ENCODE data around the gene TSN. TPM values are rescaled to one million over a fixed set of nuclear protein-coding genes. Genes with fewer than 3 reads are reported as not detected.

The TSN gene
- total RNA-seq, 1 experiment from 2014 or later, result 58.5 TPM

- DNase-seq (ENCODE audit: low spot score), result no peak
Measured at GRCh38 chr2:121746071-121746578, 9.3 kb upstream of the TSN start.

GRCh38 chr2:121748202-121748601 is 7.2 kb upstream of the TSN start:
- DNase-seq (ENCODE audit: low spot score), result peak; percentile 42

DNA sequence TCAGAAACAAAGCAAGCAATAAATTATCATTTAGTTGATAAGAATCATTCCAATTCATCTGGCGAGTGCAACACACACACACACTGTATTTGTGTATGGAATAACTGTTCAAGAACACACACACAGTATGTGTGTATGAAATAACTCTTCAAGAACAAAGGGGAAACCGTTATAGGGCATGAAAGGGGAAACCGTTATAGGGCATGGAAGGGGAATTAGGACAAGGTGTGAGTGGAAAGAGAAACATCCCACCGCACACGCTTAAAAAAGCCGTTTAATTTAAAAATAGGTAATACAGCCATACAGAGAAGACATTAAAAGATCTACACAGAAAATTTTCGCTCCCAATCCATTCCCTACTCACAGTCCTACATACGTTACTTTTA is 607 bp upstream of the TSN start:
- DNase-seq (ENCODE audit: low spot score), result no peak

DNA sequence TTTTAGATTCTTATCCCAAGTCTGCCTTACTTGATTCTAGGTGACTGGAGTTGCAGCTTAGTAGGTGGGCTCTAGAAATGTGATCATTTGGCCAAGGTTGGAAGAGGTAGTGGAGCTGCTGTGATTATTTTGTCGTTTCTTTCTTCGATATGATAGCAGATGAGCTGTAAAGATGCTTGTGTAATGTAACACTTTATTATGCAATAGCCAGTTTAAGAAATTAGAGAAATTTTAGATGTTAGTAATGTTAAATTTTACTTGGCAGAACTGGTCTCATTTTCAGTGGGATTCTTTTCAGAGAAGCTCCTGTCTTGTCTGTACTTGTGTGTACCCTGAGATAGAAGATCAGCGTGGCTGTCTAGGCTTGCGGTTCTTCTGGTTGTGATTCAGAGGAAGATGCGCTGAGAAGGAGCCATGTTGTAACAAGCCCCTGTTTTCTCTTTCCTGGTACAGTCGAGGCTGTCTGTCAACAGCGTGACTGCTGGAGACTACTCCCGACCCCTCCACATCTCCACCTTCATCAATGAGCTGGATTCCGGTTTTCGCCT is 9.3 kb downstream of the TSN start:
- no peak for DNase-seq (ENCODE audit: low spot score)

- DNase-seq (ENCODE audit: low spot score), result no peak
Measured at GRCh38 chr2:121766624-121767023, 11.2 kb downstream of the TSN start.

DNA sequence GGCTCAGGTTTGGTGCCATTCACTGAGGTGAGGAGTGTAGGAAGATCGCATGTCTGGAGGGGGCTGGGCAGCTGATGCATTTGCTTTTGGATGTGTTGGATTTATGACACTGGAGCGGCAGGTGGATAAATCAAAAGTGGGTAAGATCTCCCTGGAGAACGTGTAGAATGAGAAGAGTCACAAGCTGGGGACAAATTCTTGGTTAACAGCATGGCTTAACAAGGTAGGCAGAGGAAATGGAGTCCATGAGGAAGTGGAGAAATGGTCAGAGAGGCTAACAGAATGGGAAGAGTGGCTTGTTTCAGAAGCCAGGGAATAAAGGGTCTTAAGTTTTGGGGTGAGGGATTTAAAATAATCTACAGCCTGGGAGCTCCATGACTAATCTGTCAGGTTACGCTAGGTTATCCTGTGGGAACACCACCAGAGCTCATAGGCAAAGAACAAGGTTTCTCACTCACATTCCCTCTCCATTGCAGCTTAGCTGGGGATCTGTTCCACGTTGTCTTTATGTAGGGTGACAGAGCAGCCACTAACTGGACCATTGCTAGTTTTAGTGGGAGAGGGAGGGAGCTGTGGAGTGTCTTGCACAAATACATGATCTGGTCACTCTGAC is 12.8 kb downstream of the TSN start:
- no peak for DNase-seq (ENCODE audit: low spot score)

- DNase-seq (ENCODE audit: low spot score), result no peak
Measured at GRCh38 chr2:121771976-121772742, 16.7 kb downstream of the TSN start.

DNA sequence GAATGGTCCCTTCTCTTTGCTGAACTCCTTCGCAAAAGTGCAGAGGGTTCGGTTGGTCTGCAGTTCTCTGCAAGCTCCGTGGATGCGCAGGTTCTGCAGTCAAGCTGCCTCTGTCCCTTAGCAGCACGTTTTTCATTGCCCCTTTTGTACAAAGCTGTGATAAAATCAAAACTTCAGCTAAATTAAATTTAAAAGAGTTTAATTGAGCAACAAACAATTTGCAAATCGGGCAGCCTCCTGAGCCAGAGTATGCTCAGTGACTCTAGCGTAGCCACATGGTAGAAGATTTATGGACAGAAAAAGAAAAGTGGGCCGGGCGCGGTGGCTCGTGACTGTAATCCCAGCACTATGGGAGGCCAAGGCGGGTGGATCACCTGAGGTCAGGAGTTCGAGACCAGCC is 18.8 kb downstream of the TSN start:
- DNase-seq (ENCODE audit: low spot score), result no peak

GRCh38 chr2:121776361-121776760 is 20.9 kb downstream of the TSN start:
- no peak for DNase-seq (ENCODE audit: low spot score)

- DNase-seq (ENCODE audit: low spot score), result no peak
Measured at GRCh38 chr2:121776885-121777698, 21.6 kb downstream of the TSN start.

DNA sequence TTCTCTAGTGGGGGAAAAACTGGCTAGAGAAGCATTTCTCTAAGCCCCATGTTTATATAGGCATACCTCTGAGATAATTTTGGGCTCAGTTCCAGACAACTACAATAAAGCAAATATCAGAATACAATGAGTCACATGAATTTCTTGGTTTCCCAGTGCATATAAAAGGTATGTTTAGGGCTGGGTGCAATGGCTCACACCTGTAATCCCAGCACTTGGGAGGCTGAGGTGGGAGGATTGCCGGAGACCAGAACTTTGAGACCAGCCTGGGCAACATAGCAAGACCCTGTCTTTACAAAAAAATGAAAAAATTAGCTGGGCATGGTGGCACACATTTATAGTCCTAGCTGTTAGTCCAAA is 22.2 kb downstream of the TSN start:
- peak; percentile 34 for DNase-seq (ENCODE audit: low spot score)

DNA sequence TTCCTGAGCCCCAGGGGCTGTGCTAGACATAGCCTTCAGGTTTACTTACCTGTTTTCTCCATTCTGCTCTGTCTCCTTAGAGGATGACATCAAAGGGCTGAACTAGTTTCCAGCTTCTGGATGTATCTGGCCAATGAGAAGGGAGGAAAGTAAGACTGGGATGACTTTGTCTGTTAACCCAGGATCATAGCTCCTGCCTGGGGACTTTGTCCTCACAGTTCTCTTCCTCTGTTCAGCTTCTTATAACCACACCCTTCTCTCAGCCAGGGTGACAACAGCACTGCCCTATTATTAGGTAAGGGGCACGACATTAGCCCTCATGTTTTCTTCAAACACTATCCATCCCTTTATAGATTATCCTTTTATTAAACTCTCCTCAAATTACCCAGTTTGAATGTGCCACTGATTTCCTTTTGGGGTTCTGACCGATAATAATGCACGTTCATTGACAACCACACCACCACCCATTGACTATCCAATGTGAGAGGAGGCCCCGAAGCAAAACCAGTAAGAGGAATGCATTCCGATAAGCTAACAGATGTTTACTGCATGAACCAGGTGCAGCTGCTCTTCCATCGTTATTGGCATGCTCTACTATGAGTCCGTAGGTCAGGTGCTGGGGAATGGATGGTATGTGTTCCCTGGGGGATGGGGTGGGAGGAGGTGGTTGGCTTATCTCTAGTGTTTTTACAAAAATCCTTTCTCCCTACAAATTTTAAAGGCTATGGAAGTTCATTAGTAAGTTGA is 23.5 kb downstream of the TSN start:
- DNase-seq (ENCODE audit: low spot score), result no peak

DNA sequence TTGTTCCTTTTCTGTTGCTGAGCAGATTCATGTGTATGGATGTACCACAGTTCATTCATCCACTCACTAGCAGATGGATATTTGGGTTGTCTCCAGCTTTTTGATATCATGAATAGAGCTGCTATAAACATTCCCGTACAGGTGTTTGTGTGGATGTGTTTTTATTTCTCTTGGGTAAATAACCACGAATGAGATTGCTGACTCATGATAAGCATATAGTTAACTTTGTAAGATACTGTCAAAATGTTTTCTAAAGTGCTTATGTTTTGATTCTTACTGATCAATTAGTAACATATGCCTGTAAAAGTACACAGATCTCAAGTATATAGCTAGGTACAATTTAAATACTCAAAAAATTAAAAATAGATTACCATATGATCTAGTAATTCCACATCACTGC is 27.7 kb downstream of the TSN start:
- DNase-seq (ENCODE audit: low spot score), result no peak

DNA sequence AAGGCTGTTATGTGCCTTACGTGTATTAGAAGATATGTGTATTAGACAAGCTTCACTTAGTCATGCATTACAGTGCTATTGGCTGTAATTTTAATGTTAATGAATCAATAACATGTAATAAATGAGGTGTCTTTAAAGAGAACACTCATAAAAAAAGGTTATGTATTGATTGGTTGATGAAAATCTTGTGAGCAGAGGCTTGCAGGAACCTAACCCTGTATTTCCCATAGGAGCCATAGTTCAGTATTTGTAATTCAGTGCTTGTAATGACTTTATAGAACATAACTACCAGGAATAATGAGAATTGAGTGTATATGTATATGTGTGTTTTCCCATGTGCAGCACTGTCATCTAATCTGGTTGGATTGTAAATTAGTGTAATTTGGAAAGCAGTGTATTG is 33.2 kb downstream of the TSN start:
- no peak for DNase-seq (ENCODE audit: low spot score)

DNA sequence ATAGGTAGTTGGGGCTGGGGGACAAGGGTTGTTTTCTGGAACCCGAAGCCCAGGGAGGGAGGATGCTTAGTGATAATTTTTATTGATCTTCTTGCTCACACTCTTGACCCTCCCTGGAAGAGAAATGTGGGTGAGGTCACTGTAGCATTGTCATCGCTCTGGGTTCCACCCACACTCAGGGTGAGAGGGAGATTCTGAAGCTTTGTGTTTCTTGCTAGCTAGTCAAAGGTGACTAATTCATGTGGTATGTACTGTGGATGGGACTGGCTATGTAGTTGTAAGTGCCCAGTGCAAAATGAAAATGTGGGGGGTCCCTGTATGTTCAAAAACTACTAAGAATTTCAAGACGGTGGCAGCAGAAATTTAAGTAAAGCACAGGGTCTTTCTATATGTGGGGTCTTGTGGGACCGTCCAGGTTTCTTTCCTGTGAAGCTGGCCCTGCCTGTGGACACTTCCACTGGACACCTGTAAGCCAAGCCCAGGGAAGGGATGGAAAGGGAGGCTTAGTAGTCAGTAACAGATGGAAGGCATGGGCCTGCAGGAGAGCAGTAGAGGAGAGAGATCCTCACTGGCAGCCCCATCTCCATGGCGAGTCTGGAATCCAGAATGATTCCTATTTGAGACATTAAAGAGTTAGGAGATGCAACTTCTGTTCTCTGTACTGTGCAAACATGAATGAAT is 35.0 kb downstream of the TSN start:
- DNase-seq (ENCODE audit: low spot score), result peak; percentile 69

DNA sequence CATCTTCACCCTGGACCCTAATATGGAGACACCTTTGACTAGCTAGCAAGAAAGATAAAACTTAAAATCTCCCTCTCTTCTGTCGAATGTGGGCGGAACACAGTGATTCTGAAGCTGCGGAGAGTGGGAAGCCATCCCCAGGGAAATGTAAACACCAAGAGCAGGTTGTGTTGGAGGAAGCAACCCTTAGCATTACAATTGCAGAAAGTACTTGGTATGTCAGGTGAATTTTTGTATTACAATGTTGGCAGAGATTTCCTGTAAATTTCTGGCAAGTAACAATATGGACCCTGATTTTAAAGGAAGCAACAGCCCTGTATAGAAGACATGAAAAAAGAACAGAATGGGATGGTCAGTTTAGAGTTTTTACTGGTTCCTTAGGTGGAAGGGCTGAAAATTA is 35.8 kb downstream of the TSN start:
- no peak for DNase-seq (ENCODE audit: low spot score)

DNA sequence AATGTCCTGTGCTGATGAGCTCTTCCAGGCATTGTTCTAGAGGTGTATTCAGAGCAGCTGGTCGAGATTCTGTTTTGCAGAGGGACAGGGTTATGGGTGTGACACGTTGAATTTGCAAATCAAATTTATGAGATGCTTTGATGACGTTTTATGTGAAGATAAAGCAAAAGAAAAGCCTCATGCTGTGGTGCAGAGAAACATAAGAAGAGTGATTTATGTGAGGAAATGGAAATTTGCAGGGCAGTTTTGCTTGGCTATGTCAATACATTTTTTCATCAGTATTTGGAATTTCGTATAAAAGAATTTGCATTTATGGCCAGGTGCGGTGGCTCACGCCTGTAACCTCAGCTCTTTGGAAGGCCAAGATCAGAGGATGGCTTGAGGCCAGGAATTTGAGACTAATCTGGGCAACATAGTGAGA is 36.4 kb downstream of the TSN start:
- no peak for DNase-seq (ENCODE audit: low spot score)

- no peak for DNase-seq (ENCODE audit: low spot score)
Measured at GRCh38 chr2:121793816-121794215, 38.4 kb downstream of the TSN start.

GRCh38 chr2:121794233-121794632 is 38.8 kb downstream of the TSN start:
- DNase-seq (ENCODE audit: low spot score), result no peak

GRCh38 chr2:121796239-121796638 is 40.8 kb downstream of the TSN start:
- no peak for DNase-seq (ENCODE audit: low spot score)

DNA sequence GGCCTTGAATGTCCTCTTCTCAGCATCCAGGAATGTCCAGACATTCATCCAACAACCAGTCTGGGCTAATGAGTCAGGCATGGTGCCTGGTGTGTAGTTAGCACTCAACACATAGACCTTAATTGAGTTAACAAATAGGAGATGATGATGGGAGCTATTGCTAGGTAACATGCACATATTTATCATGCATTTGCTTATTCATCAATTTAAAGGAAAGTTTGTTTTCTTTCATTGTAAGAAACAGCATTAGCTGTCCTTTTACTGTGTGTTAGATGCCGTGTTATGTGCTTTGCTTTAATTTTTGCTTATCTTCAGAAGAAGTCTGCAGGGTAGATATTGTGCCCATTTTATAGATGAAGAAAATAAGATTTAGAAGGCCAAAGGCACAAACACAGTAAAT is 43.2 kb downstream of the TSN start:
- no peak for DNase-seq (ENCODE audit: low spot score)
